ENCODE data around the gene AIG1.

DNA sequence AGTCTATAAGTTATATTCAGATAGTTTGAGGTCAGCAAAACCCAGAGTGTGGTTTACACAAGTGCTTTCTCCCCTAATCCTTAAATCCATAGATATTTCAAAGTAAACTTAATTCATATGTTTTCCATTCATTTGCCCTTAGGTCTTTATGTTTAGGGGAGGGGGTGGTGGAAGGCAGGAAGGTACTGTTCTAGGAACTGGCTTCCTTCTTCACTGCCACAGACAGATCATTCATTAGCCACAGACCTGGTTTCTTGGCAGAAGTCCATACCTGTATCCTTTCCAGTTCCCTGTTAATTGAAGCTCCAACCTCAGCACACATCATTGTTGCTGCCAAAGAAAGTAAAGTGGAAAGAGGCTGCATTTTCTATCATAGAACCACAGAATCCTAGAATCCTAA lies 123.0 kb downstream of the AIG1 start:
- TF ChIP-seq CTCF (IDR thresholded peaks at IDR 0.05 in 2 of 3, conservative IDR thresholded peaks at IDR 0.05 in 1 of 3; ENCODE audit: borderline replicate concordance in 1 of 3, insufficient read depth in 1 of 3, low read depth in 2 of 3, low read length in 2 of 3) (no peak), CBX3 (IDR thresholded peaks at IDR 0.05; ENCODE audit: low read depth) (no peak), ZFX (IDR thresholded peaks at IDR 0.05) (no peak), EZH2 (IDR thresholded peaks at IDR 0.05) (no peak), ELF1 (IDR thresholded peaks at IDR 0.05; ENCODE audit: borderline replicate concordance, low read depth) (no peak), POLR2A (IDR thresholded peaks at IDR 0.05; ENCODE audit: borderline replicate concordance, extremely low read depth, insufficient read depth, insufficient read length) (no peak)
- TF ChIP-seq, protein P1, sequence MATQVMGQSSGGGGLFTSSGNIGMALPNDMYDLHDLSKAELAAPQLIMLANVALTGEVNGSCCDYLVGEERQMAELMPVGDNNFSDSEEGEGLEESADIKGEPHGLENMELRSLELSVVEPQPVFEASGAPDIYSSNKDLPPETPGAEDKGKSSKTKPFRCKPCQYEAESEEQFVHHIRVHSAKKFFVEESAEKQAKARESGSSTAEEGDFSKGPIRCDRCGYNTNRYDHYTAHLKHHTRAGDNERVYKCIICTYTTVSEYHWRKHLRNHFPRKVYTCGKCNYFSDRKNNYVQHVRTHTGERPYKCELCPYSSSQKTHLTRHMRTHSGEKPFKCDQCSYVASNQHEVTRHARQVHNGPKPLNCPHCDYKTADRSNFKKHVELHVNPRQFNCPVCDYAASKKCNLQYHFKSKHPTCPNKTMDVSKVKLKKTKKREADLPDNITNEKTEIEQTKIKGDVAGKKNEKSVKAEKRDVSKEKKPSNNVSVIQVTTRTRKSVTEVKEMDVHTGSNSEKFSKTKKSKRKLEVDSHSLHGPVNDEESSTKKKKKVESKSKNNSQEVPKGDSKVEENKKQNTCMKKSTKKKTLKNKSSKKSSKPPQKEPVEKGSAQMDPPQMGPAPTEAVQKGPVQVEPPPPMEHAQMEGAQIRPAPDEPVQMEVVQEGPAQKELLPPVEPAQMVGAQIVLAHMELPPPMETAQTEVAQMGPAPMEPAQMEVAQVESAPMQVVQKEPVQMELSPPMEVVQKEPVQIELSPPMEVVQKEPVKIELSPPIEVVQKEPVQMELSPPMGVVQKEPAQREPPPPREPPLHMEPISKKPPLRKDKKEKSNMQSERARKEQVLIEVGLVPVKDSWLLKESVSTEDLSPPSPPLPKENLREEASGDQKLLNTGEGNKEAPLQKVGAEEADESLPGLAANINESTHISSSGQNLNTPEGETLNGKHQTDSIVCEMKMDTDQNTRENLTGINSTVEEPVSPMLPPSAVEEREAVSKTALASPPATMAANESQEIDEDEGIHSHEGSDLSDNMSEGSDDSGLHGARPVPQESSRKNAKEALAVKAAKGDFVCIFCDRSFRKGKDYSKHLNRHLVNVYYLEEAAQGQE (IDR thresholded peaks at IDR 0.05; ENCODE audit: low read depth) = no peak
- TF ChIP-seq, protein P2, sequence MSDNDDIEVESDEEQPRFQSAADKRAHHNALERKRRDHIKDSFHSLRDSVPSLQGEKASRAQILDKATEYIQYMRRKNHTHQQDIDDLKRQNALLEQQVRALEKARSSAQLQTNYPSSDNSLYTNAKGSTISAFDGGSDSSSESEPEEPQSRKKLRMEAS (IDR thresholded peaks at IDR 0.05) = no peak
- TF ChIP-seq, protein P3, sequence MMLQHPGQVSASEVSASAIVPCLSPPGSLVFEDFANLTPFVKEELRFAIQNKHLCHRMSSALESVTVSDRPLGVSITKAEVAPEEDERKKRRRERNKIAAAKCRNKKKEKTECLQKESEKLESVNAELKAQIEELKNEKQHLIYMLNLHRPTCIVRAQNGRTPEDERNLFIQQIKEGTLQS (IDR thresholded peaks at IDR 0.05) = no peak
